ENCODE data around the gene GEMIN4.

GEMIN4 gene

DNA sequence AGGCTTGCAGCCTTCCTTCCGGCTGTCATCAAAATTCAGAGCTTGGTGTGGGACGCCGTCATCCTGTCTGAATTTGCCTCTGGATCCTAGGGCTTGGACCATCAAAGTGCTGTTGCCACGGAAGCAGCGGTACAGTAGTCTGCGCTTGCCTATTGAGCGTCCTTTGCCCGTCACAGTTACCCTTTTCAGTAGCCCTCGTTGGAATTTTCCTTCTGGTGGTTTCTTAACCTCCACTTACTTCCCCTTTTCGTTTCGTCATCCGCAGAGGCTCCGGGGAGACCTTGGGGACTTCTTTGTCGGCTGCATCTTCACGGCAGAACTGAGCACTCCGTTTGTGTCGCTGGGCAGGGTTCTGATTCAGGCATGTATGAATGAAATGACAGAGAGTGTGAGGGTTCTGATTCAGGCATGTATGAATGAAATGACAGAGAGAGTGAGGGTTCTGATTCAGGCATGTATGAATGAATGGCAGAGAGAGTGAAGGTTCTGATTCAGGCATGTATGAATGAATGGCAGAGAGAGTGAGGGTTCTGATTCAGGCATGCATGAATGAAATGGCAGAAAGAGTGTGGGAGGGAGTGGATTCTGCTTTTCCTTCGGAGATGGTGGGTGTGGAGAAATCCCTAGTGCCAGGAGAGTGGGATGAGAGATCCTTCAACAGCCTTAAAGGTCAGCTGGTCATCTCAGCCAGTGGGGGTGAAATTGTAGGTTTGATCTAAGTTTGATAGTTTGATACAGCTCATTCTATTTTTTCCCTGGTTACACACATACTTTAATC, 11.6 kb downstream of the GEMIN4 start:
- DNase-seq: peak; percentile 17

DNA sequence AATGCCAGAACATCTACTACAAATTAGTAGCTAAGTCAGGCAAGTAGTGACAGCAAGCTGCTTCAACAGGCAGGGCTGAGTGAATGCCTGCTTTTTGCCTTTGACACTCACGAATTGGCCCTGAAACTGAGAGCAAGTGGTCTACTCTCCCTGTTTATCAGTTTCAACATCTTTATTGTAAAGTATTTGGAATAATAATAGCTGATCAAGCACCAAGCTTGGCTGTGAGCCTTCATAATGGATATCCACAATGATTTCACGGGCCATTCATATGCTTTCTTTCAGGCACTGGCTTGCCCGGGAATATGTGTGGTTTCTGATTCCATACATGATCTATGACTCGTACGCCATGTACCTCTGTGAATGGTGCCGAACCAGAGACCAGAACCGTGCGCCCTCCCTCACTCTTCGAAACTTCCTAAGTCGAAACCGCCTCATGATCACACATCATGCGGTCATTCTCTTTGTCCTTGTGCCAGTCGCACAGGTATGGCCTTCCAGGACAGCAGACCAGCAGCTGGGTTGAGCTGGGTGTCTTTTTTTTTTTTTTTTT, 14.4 kb downstream of the GEMIN4 start:
- DNase-seq: no peak

DNA sequence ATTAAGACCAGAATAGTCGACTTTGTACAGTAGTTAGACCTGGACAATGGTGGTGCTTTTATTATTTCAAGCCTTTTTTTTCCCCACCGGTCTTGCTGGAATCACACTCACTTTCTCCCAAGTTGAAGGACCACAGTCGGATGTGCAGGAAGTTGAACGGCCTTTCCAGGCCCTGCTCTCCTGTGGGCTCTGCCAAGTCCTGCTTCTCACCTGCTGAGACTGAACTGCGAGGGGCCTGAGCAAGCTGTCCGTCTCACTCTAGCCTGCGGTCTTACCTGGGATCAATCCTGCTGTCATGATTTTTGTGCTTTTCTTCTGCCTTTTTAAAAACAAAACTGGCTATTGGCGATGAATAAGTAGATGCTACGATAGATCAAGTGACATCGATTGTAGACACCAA, 18.3 kb downstream of the GEMIN4 start:
- no peak for DNase-seq

DNA sequence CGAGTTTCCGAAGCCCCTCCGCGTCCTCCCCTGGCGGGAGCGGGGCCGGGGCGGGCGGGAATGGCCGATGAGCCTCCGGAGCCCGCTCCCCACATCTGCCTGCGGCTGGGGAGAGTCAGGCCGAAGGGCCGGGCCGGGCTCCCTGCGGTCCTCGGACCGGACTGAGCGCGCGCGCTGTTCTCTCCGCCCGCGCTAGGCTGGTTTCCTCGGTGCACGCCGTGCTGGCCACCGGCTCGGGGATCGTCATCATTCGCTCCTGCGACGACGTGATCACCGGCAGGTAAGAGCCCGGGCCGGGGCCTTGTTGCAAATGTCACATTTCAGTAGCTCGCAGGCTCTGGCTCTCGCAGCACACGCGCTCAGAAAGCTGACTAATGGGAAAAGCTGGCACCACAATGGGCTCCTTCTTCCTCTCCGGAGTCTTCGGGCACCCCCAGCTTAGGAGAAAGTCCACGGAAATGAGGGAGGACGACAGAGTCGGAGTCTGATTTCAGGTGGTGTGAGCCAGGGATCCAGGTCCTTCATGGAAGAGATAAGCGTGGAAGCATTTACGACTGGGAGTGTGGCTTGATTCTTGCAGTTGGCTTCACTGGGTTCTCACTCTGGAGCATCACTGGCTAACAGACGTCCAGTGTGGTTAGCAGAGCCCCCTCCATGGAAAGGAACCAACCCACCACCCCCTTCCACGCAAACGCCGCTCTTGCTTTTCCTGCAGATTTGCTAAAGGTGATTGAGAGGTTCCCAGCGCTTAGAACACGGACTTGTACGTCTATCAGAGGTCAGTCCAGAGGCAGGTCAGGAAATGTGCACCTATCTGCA, 19.0 kb downstream of the GEMIN4 start:
- peak; percentile 36 for DNase-seq

DNA sequence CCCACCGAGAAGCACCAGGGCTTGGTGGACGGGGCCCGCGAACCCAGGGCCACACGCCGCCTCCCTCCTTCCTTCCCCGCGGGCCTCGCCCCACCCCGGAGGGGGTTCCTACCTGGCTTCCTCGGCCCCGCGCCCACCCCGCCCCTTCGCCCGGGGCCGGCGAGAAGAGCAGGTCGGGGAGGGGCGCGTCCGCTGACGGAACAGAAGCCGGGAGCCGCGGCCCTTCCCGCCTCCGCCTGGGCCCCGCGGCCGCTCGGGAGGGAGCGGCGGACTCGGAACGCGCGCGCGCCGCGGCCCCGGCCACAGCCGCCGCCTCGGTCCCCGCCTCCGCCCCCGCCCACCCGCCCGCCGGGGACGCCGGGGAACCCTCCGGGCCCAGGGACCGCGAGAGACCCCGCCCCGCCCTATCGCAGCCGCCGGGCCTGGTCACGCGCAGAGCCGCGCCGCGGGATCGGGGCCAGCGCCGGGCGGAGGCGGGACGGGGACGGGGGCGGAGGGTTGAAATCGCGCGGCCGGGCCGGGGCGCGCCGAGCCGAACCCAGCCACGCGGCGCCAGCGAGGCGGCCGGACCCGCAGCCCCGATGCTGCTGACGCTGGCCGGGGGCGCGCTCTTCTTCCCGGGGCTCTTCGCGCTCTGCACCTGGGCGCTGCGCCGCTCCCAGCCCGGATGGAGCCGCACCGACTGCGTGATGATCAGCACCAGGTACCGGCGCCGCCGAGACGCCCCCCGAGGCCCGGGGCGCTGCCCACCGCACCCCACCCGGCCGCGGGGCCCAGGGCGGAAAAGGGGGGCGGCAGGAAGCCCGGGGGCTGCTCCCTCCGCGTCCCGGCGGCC, 19.8 kb downstream of the GEMIN4 start, which contains the start of gene TLCD3A:
Gene TLCD3A (plus strand): TSS at position 530 of the 835 bp plus-strand sequence. CDS start 52 bp downstream, at position 582.
- peak; percentile 30 for DNase-seq

DNA sequence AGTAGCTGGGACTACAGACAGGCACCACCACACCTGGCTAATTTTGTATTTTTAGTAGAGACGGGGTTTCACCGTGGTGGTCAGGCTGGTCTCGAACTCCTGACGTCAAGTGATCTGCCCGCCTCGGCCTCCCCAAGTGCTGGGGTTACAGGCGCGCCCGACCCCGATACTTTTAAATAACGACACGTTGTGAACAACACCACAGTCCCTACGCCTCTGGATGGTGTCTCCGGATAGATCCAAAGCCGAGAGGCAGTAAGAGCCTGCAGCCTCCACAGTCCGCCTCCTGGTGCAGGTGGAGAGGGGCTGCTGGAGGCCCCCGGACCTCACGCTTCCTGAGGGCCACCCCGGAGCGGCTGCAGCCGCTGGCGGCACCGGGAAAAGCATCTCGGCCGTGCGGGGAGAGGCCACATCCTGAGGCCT, 20.4 kb downstream of the GEMIN4 start:
- no peak for DNase-seq

DNA sequence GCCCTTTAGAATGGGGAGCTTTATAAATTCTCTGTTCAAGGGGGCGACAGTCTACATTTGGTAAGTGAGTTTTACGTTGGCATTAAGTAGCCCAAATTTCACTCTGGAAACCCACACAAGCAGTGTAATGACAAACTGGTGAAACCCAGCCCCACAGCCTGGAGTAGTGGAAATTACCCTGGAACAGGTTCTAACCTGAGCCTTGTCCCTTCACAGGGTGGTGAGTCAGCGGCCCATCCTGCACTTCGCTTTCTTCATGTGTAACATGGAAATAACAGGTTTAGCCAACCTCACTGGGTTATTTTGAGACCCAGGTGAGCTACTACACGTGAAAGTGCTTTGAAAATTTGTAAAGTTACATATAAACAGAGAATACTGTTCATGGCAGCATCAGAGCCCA, 23.2 kb downstream of the GEMIN4 start:
- no peak for DNase-seq

DNA sequence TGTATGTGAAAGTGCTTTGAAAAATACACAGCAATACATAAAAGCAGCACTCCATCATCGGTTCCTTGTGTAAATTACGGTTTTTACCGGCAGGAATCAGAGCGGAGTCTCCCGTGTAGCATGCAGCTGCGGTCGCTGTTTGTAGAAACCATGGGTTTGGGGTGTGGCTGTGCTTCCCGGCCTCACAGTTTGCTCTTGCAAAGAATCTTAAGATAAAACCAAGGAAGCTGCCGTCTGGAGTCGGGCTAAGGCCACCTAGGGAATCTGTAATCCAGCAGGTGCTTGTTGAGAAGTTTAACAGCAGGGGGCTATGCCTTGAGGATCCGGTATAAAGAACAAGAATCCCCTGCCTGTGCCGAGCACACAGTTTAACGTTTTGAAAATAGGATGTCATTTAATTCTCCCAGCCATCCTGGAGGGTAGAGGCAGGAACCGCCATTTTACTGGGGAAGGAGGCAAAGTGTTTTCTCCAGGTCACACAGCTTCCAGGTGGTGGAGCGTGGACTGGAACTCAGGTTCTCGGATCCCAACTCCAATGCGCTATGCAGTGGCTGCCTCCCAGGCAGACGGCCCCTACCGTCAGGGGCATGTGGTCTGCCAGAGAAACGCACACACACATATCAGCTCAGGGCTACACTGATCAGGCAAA, 25.7 kb downstream of the GEMIN4 start:
- DNase-seq: no peak

DNA sequence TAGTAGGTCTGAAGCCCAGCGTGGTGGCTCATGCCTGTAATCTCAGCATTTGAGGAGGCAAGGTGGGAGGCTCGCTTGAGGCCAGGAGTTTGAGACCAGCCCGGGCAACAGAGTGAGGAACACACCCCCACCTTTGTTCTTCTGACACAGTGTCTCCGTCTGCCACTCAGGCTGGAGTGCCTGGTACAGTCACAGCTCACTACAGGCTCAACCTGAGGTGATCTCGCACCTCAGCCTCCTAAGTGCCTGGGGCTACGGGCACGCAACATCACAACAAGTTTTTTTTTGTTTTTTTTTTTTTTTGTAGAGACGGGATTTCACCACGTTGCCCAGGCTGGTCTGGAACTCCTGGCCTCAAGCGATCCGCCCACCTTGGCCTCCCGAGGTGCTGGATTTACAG, 26.3 kb downstream of the GEMIN4 start:
- DNase-seq: no peak

DNA sequence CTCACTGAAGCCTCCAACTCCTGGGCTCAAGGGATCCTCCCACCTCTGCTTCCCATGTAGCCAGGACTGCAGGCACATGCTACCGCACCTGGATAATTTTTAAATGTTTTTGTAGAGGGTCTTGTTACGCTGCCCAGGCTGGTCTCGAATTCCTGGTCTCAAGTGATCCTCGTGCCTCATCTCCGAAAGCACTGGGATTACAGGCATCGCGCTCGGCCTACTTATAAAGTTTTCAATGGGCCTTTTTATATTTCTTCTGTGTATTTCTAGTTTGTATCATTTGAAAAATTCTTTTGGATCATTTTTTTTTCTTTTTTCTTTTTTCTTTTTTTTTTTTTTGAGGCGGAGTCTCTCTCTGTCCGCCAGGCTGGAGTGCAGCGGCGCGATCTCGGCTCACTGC, 27.0 kb downstream of the GEMIN4 start:
- DNase-seq: no peak

DNA sequence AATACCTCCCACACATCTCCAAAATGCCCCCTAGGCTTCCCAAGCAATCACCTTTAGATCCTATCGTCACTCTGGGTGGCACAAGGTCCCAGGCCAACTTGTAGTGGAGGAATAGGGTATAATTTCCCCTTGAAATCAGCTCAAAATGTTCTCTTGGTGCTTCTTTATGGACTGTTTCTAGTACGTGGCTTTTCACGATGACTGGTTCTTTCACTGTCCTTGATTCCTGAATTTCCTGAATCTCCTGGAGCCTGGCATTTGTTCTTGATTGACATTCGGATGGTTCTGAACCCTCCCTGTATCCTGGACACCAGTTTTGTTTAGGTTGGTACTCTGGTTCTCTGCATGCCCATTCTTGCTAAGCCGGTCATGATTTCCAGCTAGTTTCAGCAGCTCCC, 30.5 kb downstream of the GEMIN4 start:
- no peak for DNase-seq

DNA sequence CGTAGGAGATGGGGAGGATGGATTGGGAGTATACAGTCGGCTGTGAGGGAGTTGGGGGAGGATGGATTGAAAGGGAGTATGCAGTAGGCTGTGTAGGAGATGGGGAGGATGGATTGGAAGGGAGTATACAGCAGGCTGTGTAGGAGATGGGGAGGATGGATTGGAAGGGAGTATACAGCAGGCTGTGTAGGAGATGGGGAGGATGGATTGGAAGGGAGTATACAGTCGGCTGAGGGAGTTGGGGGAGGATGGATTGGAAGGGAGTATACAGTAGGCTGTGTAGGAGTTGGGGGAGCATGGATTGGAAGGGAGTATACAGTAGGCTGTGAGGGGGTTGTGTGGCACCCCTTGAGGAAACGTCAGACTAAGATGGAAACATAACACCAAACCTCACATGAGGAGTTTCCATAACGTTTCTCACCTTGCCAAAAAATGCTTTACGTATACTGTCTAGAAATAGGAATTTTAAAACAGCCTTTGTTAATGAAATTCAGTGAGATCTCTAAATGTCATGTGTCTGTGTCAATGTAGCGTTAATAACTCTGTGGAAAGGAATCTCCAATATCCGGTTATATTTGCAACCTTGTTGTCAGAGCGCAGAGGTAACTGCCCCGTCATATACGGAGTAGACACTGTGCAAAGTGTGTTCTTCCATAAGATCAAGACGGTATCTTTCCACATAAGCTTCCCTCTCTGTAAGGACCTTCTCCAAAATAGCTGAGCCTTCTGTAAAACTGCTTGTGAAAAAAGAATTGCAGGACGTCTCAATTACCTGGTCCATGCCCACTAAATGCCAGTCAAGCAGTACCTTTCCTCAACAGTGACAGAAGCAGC, 31.1 kb downstream of the GEMIN4 start:
- DNase-seq: no peak

DNA sequence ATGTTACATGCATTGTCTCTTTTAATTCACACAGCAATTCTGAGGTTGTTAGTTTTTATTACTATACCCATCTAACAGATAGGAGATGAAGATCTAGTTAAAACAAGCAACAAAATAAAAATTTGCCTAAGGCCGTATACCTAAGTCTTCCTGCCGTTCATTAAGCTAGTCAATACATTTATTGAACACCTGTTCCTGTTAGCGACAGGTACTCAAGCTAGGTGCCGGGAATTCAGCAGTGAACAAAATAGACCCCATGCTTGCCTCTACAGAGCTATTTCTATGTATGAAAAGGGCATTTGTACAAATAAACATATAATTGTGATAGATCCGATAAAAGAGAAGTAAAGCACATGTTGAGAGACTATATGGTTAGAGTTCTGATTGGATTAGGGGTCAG, 34.0 kb downstream of the GEMIN4 start:
- no peak for DNase-seq

DNA sequence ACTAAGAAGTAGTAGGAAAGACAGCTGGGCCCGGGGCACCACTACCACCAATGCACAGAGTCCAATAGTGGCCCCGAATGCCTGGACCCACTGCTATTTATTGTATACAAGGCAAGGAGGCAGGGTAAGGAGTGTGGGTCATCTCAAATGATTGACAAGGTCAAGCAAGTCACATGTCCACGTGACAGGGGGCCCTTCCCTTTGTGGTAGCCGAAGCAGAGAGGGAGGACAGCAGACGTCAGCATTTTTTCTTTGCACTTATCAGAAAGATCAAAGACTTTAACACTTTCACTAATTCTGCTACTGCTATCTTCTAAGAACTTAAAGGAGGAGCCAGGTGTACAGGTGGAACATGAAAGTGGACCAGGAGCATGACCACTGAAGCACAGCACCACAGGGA, 43.9 kb downstream of the GEMIN4 start:
- no peak for DNase-seq

DNA sequence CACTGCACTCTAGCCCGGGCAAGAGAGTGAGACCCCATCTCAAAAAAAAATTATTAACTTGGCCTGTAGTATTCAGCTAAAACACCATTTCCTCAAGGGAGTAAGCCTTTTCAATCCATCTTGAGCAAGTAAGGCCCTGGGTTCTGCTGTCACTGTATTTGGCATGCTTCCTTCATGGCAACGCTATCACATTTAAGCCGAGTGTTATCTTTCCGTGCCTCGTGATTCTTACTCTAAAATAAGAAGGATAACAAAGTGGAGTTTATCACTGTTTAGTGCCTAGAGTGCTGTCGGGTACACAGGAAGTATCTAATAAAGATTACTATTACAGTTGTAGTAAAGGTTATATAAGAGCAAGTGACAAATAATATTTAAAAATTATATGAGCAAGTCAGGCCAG, 46.2 kb downstream of the GEMIN4 start:
- DNase-seq: no peak

DNA sequence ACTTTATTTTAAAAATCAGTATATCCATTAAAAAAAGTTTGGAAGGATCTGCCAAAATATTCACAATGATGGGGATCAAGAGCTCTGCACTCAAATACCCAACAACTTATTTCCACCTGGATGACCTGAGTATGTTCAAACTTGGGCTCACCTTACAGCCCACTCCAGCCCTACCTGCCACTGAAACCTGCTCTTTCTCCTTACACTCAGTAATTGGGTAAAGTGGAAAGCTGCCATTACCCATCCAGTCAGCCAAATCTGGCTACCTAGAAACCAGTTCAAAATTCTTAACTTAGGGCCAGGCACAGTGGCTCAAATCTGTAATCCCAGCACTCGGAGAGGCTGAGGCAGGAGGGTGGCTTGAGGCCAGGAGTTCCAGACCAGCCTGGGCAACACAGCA, 47.1 kb downstream of the GEMIN4 start:
- DNase-seq: no peak

DNA sequence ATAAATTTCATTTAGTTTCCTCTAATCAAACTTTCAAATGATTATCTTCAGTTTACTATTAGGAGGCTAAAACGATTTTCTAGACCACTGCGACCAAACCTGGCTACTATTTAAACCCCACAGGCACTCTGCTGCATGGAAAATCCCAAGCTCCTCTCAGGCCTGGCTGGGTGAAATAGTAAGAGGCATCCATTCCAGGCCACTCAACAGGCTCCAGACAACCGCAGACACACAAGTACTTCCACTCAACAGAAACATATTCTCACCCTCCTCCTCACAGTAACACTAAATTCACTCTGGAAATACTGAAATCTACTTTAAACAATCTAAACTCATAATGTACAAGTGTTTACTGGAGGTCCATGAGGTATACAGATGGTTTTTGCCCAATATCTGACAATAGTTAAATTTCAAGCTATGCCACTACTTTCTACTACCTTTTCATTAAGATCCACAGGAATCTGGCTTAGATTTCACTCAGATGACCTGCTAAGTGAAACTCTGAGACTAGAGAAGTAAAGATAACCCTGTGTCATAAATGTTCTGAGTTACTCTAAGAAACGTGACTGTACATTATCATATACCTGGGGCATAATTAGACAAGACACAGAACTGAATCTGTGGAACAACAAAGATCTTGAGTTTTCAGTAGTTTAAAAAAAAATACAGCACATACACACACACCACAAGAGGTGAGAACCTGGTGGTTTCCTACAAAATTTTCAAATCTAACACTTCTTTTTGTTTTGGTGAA, 47.8 kb downstream of the GEMIN4 start:
- DNase-seq: no peak

DNA sequence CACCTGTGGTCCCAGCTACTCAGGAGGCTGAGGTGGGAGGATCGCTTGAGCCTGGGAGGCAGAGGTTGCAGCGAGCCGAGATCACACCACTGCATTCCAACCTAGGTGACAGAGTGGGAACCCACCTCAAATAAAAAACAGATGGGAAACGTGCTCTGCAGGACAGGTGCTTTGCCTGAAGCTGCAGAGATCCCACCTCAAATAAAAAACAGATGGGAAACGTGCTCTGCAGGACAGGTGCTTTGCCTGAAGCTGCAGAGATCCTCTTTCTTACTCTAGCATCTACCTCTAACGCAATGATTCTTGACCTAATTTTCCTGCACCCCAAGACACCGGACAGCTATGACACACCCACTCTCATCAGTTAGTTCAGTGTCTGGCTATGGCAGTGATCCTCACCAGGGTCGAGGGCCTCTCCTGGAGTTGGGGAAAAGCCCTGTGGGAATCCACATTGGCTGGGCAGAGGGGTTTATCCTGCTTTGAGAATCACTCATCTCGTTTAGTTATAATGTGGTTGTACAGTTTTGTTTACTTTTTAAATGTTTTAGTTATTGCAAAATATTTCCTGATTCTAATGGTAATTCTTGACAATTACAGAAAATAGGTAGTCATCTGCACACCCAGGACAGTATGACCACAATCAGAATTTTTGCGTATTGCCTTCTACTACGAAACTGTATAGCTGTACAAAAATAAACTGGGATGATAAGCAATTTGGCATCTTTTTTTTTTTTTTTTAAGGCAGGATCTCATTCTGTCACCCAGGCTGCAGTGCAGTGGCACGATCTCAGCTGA, 48.8 kb downstream of the GEMIN4 start:
- no peak for DNase-seq

DNA sequence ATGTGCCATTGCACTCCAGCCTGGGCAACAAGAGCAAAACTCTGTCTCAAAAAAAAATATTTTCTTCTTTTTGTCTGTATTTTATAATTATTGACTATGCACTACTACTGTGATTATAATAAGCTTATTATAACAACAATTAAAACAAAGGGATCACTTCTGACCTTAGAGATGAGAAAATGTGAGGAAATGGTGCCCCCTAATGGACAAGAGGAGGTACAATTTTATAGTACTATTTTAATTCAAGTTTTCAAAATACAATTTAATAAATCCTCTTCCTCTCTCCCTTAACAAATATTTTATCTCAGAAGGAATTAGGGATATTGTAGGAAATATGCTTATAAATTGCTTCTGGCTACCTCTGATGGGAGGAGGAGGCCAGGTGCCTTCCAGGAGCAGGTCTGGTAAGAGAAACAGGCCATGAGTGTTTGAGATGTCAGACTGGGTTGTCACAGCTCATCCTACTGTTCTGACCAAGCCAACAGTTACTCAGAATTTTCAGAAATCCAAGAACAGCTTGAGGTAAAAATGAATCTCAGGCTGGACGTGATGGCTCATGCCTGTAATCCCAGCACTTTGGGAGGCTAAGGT, 51.5 kb downstream of the GEMIN4 start:
- peak; percentile 18 for DNase-seq

All from stimulated activated CD4-positive, alpha-beta T cell treated with anti-CD3 and anti-CD28 coated beads, Interleukin-4, amount 100 ng/mL, for 24 hours (primary cell).